DMS79 treated with DMSO at 0.1 percent for 48 hours (cell line): ENCODE data around the gene DSCAML1.

ENCODE experiments used
- DNase-seq: peaks from one replicate; lab custom pipeline; 2025; lab: John Stamatoyannopoulos, UW

The DSCAML1 gene

DNA sequence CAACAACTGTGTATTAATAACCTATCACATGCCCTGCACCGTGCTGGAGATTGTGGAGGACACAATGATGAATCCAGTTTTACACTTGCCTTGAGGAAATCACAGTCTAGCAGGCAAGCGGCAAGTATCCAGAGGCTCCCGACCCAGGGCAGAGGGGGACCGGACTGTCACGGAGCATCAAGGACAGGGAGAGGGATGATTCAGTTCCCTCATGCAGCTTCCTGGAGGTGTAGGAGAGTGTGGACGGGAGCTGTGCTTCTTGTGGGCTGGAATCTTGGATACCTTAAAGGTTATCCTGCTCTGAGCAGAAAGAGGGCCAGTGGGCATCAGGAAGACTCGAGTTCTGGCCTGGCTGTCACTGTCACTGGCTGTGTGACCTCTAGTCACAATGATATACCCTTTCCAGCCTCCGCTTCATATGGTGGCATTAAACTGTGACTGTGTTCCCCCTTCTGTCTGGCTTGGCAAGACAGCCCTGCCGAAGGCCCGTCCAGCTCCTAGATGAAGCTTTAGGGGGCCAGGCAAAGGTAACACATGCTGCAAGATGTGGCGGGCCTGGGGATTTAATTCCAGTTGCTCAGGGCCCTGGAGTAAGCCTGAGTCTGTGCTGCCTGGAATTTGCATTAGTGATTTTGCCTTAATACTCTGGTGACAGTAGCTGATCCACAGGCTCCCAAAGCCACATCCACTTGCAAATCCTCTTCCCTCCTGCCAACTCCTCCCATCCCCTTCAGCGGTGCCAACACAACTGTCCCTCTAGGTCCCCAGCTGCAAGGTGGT, 162.8 kb downstream of the DSCAML1 start:
- no peak for DNase-seq

DNA sequence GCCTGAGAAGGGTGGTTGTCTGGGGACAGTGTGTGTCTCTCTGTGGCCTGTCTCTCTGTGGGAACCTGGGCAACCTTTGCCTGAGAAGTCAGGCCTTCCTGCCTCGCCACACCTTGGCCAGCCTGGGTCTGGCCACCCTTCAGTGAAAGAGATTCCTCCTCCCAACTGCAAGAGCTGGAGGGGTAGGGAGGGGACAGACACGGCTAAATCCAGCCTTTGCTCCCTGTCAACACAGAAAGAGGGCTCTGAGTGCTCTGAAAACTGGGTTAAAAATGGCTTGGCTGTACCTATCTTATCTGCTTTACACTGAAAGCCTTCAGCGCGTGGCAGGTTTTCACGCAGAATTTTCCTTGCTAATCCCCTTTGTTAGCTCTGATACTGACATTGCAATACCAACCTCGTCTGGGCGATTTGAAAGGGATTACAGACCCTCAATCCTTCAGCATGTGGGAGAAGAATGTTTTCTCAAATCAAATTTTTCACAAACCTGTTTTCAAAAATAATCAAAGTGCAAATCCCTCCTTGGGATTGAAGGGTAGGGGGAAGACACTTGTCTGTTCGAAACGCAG, 163.7 kb downstream of the DSCAML1 start:
- no peak for DNase-seq

DNA sequence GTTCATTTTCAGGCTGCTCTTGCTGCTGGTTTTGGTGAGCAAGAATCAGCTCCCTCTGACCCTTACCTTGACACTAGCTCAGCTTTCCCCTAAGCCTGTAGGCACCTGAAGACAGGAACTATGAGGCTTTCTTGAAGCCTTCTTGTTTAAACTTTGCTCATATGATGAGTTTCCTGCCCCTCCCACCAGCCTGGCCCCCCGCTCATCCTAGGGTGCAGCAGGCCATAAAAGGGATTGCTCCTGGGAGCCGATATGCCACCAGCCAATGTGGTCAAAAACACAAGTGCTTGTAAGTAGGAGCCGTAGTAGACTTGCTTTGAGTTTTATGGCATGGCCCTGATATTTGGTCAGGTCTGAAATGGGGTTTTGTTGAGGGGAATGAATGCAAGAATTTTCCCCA, 164.7 kb downstream of the DSCAML1 start:
- DNase-seq: no peak

DNA sequence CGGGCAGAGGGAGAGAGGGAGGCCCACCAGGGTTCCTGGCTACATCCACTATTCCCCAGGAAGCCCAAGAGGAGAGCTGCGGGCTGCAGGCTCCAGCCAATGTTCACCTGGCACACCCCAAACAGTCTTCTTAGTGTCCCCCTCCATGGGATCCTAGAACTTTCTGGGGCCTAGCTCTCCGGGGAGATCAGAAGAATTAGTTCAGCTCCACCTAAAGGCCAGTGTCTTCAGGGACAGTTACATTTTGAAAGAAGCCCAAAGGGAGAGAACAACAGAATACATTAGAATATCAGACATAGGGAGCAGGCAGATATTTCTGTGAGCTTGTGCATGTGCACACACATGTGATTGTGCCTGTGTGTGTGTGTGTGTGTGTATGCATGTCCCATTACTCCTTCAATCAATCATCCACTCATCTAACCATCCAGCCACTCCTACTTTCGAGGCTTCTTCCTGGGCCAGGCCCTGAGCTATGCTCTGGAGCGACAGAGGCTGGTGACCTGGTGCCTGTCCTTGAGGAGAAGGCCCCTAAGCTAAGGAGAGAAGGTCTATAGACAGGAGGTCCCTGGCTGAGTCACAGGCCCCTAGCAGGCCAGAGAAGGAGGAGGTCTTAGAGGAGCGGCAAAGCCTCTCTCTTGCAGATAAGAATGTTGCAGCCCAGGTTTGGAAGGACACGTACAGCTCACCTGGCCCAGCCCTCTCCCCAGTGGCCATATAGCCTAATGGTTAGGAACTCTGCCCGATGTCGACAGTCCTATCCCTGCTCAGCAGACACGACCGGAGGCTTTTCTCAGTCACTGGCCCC, 165.5 kb downstream of the DSCAML1 start:
- DNase-seq: no peak

DNA sequence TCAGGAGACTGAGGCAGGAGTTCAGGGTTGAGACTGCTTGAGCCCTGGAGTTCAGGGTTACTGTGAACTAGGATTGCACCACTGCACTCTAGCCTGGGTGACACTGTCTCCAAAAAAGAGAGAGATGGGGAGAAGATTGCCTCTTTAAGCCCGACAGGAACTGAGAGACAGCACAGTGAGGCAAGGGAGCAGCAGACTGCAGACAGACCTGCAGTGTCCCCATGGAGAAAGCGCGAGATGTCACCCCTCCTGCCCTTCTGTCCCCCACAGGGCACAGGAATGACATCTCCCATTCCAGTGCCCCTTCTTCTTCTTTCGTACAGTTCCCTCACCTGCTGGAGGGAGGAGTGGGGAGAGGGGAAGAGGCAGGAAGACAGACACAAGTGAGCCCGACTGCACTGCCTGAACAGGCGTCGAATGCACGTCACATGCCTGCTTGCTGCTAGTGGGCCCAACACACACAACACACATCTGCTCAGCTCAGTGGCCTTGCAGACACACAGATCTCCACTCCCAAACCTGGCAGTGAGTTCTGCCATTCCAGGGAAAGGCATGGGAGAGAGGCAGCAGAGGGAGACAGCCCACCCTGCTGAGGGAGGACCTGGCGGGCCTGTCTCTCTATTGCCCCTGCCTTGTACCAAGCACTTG, 167.0 kb downstream of the DSCAML1 start:
- no peak for DNase-seq

DNA sequence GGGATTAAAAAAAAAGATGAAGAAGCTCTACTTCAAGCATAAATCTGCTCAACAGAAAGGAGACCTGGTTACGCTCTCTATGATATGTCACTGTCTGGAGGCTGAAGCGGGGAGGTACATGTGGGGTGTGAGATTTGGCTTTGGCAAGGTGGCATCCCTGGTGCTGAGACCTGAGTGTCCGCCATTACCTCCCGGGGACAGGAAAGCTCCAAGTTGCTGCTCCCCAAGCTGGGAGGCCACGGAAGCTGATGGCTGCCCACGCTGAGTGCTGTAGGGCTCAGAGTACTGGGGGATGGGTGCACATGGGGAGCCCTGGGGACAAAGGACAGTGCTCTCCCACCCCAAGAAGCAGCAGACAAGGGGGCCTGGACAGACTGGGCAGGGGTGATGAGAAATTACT, 167.9 kb downstream of the DSCAML1 start:
- DNase-seq: no peak

DNA sequence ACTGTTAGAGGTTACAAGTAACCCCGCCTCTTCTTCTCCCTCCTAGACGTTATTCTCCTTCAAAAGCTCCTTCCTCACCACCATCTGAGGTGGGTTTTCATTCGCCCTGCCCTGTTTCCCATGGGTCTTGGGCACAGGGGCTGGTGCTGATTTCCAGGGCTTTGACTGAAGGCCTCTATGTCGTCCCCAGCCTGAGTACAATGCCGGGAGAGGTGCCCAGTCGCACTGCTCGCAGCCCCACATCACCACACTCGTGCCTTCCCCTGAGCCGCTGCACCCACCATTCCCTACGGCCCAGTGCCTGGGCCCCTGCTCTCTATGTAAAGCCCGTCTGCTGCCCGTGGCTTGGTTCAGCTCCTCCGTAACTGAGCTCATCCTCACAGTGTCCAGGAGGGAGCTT, 169.8 kb downstream of the DSCAML1 start:
- no peak for DNase-seq

DNA sequence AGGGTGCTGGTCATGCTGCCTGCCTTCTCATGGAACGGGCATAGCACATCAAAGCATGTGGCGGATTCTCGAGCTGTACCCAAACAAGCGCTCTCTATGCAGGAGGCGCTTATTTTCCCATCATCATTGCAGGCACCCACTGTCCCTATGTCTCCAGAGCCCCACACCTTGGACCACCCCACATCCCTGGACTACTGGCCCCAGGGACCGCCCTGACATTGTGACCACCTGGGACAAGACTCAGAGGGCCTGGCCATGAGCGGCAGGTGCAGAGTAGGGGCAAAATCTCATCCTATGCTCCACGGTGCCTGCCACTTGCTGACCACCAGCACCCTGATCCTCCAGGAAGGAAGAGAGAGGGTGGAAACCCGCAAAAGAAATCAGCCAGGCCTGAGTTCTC, 170.4 kb downstream of the DSCAML1 start:
- no peak for DNase-seq

DNA sequence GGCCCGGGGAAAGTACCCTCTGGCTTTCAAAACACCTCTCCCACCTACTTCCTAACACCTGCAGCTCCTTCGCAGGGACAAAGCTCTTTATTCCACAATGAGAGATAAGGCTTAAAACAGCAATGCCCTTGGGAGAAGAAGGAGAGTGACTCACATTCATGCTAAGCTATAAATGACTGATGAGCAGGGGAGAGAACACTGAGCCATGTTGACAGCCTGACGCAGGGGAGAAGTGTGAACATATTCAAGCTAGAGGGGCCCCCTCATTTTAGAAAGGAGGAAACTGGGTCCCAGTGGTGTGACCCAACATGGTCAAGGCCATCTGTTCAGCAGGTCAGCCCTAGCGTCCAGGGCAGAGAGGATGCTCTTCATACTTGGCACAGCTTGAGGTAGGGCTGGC, 171.8 kb downstream of the DSCAML1 start:
- DNase-seq: no peak

DNA sequence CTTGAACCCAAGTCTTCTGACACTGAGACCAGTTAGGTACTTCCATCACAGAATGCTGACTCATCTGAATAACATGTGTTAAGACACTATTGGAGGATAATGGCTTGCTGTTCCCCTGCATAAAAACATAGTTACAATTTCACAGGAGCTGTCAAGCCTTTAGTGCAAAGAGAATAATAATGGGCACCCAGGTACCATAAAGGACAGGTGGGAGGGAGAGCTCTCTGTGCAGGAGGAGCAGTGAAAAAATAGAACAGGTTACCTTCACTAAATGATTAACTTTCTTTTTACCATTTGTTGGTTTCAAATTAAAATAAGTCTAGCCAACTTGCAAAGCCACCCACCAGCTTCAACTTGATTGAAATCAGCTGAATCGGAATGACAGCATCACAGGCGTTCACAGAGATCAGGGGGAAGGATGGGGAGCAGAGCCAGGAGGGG, 173.2 kb downstream of the DSCAML1 start:
- DNase-seq: no peak

DNA sequence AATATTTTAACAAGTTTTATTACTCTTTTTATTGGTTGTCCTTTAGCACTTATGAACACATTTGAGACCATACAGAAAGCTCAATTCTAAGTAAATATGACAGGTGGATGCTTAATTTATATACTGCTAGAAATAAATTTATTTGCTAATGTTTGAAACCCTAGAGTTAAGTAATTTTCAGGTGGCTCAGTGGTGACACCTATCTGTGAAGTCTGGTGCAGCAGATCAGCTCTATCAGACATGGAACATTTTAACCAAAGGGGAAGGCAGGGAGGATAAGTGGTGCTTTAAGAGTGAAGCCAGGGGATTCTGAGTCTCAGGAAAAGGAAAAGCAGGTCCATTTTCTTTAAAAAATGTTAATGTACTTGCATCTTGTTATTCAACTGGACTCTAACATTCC, 175.8 kb downstream of the DSCAML1 start:
- DNase-seq: no peak

DNA sequence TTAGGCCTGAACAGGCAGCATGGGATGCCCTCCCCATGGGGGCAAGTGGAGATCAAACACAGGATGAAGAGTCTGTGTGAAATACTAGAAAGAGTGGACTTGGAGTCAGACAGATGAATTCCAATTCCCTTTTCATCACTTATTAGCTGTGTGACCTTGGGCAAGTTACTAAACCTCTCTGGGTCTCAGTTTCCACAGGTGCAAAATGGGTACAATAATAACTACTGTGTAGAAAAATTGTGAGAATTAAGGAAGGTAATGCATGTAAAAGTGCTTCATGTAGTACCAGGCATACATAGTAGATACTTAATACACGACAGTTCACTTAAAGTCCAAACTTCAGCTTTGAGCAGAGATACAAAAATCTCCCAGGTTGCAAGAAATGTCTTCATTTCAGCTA, 176.4 kb downstream of the DSCAML1 start:
- no peak for DNase-seq

DNA sequence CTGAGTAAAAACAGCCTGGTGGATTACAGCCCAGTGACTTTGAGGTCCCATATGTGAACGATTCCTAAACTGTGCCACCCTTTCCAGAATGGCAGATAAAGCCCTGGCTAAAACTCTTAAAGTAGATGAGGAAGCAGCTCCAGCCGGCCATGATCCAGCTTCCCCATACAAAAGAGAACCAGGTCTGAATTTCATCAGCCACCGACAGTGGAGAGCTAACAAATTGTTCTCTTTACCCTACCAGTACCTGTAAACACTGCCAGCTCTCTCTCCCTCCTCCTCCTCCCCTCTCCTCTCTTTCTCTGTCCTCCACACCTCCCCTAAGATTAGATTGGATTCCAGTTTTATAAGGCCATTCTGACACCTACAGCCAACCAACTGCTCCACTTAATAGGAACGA, 176.9 kb downstream of the DSCAML1 start:
- no peak for DNase-seq

DNA sequence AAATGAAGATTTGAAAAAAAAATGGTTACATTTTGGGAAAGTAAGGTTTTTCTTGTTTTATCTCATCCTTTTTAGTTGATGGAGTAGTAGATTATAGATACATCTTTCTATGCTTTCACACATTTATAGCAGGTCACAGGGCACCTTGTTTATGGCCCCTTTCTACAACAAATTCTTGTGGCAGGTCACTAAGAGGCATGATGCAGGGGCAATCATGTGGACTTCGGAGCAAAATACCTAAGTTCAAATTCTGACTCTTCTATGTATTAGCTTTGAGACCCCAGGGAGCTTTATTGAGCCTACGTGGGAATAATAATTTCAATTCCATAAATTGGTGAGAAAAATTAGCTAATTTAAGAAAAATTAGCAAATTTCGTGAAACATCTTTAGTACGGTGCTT, 177.4 kb downstream of the DSCAML1 start:
- DNase-seq: no peak

DNA sequence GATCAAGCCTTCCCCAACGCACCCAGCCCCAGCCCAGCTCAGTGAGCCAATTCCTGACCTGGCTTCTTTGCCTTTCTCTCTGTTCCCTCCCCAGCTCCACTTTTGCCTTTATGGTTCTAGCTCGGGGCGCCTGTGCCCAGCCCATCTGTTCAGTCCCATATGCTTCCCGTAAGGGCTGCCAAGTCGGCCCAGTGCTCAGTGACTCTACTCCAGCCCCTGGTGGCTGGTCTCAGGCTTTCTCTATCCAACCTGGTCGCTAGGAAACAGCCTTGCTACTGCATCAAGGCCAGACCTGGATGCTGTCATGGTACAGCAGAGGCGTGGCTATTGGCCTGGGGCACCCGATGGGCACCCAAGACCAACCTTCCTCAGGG, 178.0 kb downstream of the DSCAML1 start:
- peak; percentile 83 for DNase-seq

DNA sequence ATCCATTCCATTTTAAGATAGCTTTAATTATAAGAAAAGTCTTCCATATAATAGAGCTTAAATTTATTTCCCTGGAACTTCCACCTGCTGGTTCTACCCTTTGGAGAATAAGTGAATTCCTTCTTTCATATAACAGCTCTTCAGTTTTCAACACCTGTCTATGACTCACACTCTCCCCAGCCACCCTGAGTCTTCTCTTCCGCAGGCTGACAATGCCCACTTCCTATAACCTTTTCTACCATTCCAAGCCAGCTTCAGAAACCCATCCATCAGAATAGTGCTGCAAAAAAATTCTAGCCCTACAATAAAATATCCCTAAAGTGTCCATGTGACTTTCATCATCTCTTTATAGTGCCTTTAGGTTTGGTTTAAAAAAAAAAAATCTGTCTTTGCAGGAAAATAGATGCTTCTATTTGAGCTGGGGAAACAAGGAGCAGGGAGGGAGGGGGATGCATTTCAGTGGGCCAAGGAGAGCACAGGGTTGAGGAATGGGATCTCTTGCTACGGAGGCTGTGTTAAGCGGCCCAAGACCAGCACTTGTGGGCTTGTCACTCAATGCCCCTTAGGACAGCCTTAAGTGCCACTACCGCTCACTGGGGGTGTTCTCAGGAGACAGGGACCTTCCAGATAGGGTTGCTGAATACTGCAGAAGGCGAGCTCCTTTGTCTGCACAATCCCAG, 178.6 kb downstream of the DSCAML1 start:
- peak; percentile 97 for DNase-seq

DNA sequence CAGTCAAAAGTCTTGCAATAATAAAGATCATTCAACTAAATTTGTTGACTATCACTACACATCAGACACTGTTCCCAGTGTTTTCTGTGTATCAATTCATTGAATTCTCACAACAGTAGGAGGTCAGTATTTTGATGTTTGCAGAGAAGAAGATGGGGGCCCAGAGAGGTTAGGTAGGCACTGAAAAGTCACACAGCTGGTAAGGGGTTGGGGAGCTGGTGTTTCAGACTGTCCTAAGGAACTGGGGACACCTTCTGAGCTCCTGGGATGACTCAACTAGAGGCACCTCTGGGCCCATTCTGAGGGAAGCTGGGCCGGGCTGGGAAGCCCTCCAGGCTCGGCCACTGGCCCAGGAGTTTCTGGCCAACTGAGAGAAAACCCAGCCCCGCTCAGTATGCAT, 180.0 kb downstream of the DSCAML1 start:
- no peak for DNase-seq

DNA sequence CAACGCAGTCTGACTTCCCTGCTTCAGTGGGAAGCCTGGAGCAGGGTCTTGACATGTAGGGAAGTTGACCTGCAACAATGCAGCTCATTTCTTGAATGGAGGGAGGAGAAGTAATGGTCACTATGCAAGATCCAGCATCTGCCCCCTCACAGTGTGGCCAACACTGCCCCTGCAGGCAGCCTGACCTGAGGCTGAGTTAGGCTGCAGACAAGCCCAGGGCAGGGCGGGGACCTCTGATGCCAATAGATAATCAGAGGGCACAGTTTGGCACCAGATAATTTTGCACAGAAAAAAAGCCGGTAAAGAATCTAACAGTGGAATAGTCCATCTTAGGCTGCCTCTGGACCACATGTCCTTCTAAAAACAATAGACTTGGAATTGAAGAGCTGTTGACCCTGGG, 182.3 kb downstream of the DSCAML1 start:
- DNase-seq: no peak

DNA sequence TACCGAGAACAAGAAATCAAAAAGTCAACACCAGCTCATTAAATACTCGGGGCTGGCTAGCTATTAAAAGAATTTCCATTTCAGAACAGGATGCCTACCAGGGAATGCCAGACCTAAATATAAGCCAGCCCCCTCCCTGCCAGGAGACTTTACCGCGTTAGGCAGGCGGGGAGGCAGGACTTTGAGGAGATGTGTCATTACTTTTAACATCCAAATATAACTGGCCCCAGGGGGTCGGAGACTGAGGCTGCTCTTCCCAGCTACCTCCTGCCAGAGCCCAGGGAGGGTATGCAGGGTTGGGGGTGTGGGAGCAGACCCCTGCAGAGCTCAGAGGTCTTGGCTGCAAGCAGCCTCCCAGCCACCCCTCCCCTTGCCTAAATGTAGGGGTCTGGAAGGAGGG, 183.5 kb downstream of the DSCAML1 start:
- no peak for DNase-seq

DNA sequence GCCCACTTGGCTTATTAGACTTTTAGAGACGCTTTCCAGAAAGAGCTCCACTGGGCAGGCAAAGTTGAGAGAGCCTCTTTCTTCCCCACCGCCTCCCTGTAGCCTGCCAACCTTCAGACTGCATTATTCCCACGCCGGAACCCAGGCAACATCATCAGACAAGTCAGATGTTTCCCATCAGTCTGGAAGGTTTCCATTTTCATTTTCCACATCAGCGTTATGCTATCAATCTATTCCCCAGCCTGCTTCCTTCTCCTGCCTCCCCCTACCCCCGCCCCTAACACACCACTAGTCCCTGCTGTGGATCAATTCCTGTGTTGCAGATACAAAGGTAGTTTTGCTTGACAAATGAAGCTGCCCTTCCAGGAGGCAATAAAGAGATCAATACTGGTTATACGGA, 184.8 kb downstream of the DSCAML1 start:
- no peak for DNase-seq

DNA sequence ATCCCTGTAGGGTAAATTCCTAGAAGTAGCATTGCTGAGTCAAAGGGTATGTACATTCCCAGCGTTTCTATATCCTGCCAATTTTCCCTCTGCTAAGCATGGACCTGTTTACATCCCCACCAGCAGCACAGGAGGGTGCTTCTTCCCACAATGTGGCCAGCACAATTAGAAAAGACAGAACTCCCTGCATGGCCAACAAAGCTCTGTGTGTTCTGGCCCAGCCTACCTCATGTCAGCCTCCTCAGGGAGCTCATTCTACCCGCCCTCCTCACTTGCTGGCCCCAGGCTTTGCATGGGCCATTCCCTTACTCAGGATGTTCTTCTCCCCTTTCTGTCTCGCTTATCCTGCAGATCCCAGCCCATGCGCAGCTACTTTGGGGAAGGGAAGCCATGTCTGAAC, 186.1 kb downstream of the DSCAML1 start:
- DNase-seq: no peak

DNA sequence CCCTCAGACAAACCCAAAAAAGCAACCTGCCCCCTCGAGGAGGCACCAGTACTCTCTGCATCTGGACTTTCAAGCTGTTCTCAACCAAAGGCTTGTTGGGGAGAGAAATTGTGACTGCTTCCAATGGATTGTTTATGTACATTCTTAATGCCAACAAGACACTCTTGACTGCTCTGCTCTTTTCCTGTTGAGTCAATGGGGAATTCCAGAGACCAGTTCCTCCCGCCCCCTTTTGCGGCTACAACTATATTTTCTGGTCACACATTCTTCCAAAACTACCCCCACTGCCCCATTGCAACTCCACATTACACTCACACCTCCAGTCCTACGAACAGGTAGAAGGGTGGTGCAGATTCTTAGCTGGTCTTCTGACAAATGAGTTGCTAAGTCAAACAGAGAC, 187.0 kb downstream of the DSCAML1 start:
- DNase-seq: no peak
